ENCODE results near the gene GJE1.

The GJE1 gene

DNA sequence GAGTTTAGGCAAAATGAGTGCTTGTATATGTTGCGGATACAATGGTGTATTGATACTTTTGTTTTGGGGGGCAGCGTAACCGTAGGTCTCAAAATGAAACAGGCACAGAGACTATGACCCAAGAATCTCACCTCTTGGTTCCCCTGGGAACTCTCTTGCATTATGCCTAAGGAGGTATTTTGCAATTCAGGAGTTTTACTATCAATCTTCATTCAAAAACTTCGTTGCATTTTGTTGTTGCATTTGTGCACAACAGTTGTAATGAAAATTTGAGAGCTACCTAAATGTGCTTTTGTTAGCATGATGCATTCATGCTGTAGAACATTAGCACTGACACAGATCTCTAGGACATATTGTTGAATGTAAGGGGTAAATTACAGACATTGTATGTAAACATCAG lies 32.5 kb downstream of the GJE1 start:
- DNase-seq (ENCODE audit: low read depth, low spot score), result no peak

DNA sequence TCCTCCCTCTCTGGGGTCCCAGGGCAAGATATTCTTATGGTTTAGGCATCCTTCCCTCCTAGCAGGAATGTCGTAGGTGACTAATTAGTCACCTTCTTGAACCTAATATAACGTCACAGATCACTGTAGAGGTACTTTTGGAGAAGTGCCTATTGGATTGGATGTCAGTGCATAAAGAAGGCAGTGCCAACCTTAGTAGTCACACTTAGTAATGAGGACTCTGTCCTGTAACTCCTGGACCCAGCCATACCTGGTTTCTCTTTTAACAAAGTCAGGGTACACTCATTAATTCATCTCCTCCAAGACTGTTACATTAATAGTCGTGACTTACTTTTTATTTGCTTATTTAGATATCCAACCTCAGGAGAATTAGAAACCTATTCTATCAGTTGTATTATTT lies 34.3 kb downstream of the GJE1 start:
- DNase-seq (ENCODE audit: low read depth, low spot score), result no peak

GRCh38 chr6:142167486-142167885 lies 34.8 kb downstream of the GJE1 start:
- no peak for DNase-seq (ENCODE audit: low read depth, low spot score)

- no peak for DNase-seq (ENCODE audit: low read depth, low spot score)
Observed at GRCh38 chr6:142171351-142171750, 38.6 kb downstream of the GJE1 start.

DNA sequence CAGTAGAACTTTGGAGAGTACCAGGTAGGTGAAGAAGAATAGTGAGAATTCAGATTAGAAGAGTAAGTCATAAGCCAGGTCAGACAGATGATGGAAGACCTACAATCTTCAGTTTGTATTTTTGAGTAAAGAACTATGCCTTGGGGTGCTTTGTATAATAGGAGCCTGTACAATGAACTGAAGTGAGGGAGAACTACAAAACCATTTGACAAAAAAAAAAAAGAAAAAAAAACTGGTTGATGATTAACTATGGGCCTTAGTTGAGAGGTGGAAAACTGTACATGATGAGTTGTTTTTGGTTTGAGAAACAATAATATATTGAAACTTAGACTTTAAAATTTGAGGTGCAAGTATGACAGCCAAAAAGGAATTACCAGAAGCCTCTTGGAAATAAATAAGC lies 40.0 kb downstream of the GJE1 start:
- DNase-seq (ENCODE audit: low read depth, low spot score), result no peak

GRCh38 chr6:142173980-142174379 lies 41.3 kb downstream of the GJE1 start:
- no peak for DNase-seq (ENCODE audit: low read depth, low spot score)

DNA sequence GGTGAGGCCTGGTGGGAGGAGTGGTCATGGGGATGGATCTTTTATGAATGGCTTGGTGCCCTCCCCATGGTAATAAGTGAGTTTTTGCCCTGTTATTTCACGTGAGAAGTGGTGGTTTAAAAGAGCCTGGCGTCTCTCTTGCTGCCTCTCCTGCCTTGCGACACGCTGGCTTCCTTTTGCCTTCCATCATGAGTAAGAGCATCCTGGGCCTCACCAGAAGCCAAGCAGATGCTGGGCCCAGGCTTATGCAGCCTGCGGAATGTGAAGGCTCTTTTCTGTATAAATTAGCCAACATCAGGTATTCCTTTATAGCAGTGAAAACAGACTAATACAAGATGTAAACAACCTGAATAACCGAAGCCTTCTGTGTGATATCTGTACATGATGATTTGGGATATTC lies 42.0 kb downstream of the GJE1 start:
- no peak for DNase-seq (ENCODE audit: low read depth, low spot score)

- DNase-seq (ENCODE audit: low read depth, low spot score), result no peak
Observed at GRCh38 chr6:142178129-142178528, 45.4 kb downstream of the GJE1 start.

- no peak for DNase-seq (ENCODE audit: low read depth, low spot score)
Observed at GRCh38 chr6:142182004-142182403, 49.3 kb downstream of the GJE1 start.

DNA sequence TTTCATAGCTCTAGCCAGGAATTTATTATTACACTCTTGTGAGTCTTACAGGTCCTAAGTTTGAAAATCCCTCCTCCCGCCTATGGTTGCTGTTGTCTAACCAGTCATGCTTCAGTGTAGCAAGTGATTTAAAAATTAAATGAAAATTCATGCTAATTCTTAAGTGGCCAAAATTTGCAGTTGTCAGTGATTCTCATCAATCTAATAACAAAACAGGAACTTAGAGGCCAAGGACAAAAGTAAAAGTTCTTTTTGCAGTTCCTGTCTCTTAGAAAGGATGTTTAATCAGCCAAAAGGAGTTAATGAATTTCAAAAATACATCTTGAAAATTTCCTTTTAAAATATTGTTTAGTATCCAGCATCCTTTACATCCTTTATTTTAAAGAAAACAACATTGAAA lies 50.6 kb downstream of the GJE1 start:
- no peak for DNase-seq (ENCODE audit: low read depth, low spot score)

DNA sequence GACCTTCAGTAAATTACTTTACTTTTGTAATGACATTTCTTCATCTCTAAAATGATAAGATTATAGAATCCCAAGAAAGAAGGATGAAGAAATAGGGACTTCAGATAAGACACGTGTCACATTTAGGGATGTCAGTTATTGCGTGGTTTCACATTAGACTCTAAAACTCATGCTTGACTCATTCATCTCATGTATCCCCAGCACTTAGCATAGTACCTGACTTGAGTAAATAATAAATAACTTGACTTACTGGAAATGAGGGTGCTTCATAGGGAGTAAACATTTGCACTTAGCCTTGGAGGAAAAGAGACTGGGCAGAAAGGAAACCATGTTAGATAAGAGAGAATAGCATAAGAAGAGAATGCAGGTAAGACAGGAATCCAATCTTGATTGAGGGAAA lies 51.6 kb downstream of the GJE1 start:
- no peak for DNase-seq (ENCODE audit: low read depth, low spot score)
